Right cardiac atrium (tissue), 5 donors: ENCODE data around the gene BTG2. TPM values are rescaled to one million over a fixed set of nuclear protein-coding genes. Genes with fewer than 3 reads are reported as not detected.
"Not testable (repeated sequence)": the region's sequence is repeated elsewhere in the genome, so short reads cannot be mapped to it uniquely, and the experiment has no call there.

Experiments used
- ATAC-seq, 2 donors: fragments of 200-7000 bp; cut with Tn5 transposase; one replicate each; pipeline versions ENCODE4 v1.8.0 to v1.9.1; 2020; ENCODE audit warnings: moderate library complexity in 2 of 2, mild to moderate bottlenecking in 1 of 2
- DNase-seq, 3 donors: peaks; one replicate each; pipeline ENCODE4 v3.0.0-alpha.2; 2020
- H3K27ac ChIP-seq: one replicate; pipeline ENCODE4 v1.5.1; 2013; ENCODE audit warnings: mild to moderate bottlenecking, low read length, control low read depth, moderate library complexity
- H3K27me3 ChIP-seq: one replicate; pipeline ENCODE4 v1.6.1; 2013; ENCODE audit not compliant: control insufficient read depth, insufficient read depth
- H3K4me1 ChIP-seq: one replicate; pipeline ENCODE4 v1.6.1; 2013; ENCODE audit warnings: low read length; ENCODE audit not compliant: control insufficient read depth, insufficient read depth
- H3K4me3 ChIP-seq: one replicate; pipeline ENCODE4 v1.5.1; 2013; ENCODE audit warnings: low read length, control low read depth
- H3K9me3 ChIP-seq: one replicate; pipeline ENCODE4 v1.6.1; 2013; ENCODE audit warnings: low read length; ENCODE audit not compliant: control insufficient read depth
- WGBS: extraction: QIAGEN DNeasy Blood & Tissue Kit; methylation state at CpG from one replicate; pipeline ENCODE4 v1.1.7; 2013; 5-methylcytosine and 5-hydroxymethylcytosine counted together
- intact Hi-C, 4 donors: fragments of 100-400 bp; cut with DNase I; formaldehyde crosslinking; loops; one replicate each; pipeline versions ENCODE4 v1.11.0 to v1.14.0; 2022 to 2023
- polyA plus RNA-seq: library from polyadenylated mRNA; stranded (reverse); fragments of 200-250 nt; gene quantifications from one replicate; pipeline ENCODE4 v1.2.3, GENCODE V29; 2013
- total RNA-seq, 4 donors: library from RNA; stranded (reverse); fragmentation: NEBNext Ultra II Directional; extraction: Animal tissue kit (Norgen Biotek cat#: 25700); gene quantifications; one replicate each; pipeline ENCODE4 v1.2.1, GENCODE V29; 2021
- donor health status: healthy with polysubstance abuse.
- donor health status: DM: no; HTN: yes; CAD: no.
- donor health status: DM: no; HTN: no; CAD: no.
- donor health status: DM: no; HTN: yes; CAD: no; lungs with severe emphysema.
- donor health status: DM: yes; HTN: yes; CAD: no.

Gene BTG2
- total and polyA plus RNA-seq, 5 donors: 68.1 to 361 (median 126) TPM

DNA sequence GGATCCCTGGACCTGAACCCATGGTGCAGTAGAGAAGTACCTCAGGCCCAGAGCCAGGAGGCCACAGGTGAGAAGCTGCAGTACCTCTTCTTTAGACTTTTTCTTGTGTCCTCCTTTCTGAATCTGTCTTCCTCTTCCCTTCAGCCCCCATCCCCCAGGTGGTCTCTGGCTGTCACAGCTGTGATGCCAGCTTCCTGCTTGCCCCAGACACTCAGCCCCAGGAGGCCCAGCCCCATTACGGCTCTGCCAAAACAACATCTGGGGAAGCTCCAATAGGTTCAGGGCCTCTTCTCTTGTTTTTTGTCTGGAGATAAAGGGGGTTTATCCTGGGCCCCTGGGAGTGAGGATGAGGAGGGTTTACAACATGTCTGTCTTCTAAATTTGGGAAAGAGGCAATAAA, 9.5 kb upstream of the BTG2 start:
- 67% methylated on average over 1 of the region's 1 CpG for WGBS
- Histone ChIP-seq H3K9me3 (no peaks in the 10 kb centered on the region), H3K27me3 (no peaks in the 10 kb centered on the region), H3K4me3 (no peak overlapping the region), H3K4me1 (peaks cover 7% of the 10 kb centered on the region), H3K27ac (no peak overlapping the region)
- ATAC-seq: no peak
- no peak for DNase-seq
- intact Hi-C loops: no loop called here

DNA sequence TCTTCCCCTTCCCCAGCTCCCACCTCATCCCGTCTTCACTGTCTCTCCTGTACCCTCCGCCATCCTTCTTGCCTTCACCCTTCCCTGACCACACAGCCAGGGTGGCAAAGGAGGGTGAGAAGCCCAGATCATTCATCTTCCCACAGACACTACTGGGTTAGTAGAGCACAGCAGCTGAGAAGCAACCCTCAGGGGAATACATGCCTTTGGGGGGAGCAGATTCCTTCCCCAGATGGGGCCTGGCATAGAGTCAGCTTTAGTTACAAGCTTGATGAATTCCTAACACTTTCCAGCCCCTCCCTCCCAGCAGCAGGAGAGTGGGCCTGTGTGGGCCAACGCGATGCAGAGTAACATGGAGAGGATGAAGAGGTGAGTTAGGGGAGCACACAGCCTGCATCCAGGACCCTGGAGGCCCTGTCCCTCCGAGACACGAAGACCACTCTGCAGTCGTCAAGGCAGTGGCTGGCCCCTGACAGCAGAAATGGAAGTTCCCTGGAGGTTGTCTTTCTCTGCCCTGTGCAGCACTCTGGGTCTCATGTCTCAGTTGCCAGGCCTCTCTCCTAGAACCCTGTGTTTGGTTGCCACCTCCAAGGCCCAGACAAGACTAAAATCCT, 8.8 kb upstream of the BTG2 start:
- 77% methylated on average over 7 of the region's 7 CpGs for WGBS
- intact Hi-C loops: no loop called here
- no peak overlapping the region for H3K27ac ChIP-seq
- no peaks in the 10 kb centered on the region for H3K9me3 ChIP-seq
- no peak for DNase-seq
- no peaks in the 10 kb centered on the region for H3K27me3 ChIP-seq
- peaks cover under 1% of the 10 kb centered on the region for H3K4me1 ChIP-seq
- no peak overlapping the region for H3K4me3 ChIP-seq
- peak in 1 of 2 donors; percentile 14 for ATAC-seq

DNA sequence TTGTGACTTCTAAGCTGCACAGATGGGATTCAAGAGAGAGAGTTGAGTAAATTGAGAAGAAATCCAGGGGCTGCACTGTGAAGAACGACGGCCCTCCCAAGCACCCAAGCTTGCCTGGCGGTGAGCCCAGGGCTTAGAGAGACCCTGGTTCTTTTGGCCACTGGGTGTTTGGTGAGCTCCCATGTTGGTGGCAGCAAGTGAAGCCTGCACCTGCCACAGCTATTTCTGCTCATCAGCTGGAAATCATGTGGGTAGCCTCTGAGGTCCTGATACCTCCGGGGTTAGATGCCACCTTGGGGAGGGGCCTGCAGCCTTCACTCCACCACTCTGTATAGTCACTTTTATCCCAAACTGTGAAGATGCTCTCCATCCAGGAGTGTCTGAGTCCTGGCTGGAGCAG, 6.2 kb upstream of the BTG2 start:
- H3K4me1 ChIP-seq: no peaks in the 10 kb centered on the region
- no peak overlapping the region for H3K4me3 ChIP-seq
- ATAC-seq (no peak), DNase-seq (no peak)
- 83% methylated on average over 4 of the region's 4 CpGs for WGBS
- intact Hi-C loops: no loop called here
- no peak overlapping the region for H3K27ac ChIP-seq
- no peaks in the 10 kb centered on the region for H3K9me3 ChIP-seq
- H3K27me3 ChIP-seq: no peaks in the 10 kb centered on the region

DNA sequence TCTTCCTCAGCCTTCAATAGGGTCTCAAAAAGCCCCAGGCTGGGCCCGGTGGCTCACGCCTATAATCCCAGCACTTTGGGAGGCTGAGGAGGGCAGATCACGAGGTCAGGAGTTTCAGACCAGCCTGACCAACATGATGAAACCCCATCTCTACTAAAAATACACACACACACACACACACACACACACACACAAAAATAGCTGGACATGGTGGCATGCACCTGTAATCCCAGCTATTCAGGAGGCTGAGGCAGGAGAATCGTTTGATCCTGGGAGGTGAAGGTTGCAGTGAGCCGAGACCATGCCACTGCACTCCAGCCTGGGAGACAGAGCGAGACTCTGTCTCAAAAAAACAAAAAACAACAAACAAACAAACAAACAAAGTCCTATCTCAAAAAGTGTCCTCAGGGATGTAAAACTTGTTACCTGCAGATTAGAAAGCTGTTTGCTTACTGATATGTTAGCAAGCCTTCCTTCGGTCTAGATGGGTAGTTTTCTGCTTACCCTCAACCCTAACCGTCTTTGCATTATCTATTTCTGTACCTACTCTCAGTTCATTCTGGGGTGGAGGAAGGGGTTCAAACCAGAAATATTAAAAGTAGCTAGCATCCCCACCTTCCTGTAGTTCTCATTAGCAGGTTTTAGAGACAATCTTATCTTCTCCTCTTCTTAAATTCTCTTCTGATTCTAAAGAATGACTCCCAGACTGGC, 5.4 kb upstream of the BTG2 start:
- H3K27me3 ChIP-seq, H3K4me3 ChIP-seq, DNase-seq, H3K9me3 ChIP-seq, H3K4me1 ChIP-seq, H3K27ac ChIP-seq, intact Hi-C loops, ATAC-seq: not testable (repeated sequence)
- 93% methylated on average over 8 of the region's 8 CpGs for WGBS

DNA sequence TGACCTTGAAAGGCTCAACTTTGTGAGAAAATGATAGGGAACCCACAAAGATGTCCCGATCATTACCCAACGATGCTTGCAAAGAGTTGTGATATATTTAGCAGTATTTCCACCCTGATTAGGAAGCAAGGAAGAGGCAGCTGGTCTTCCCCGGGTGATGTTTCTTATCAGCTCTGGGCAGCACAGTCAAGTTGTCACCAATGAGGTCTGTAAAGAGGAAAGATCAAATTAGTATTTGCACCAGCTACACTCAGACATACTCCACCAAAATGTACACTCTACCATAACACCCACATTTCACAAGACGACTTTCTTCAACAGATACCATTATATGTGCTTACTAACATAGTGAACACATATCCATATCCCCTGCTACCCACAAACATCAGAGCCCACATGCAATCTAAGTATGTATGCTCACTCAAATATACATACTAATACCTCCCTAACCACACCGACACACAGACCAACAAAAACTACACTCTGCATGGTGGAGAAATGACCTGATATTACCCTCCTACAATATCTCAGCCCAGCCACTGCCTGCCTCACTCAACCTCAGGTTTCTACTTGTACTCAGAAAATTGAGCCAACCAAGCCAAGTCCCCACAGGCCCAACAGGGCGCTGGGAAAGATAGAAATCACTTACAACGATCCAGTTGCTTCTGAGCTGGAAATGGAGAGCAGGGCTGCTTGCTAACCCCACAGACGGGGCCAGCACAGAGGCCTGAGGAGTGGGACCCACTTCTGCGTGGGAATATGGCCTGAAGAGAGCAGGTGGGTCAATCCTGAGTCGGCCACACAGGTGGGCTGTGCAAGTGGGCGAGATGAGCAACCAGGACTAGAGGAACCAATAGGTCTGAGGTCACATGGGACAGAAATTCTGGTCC, 4.6 kb upstream of the BTG2 start:
- no peak overlapping the region for H3K4me3 ChIP-seq
- ATAC-seq (no peak), DNase-seq (peak in 1 of 3 donors; percentile 12)
- intact Hi-C loops: no loop called here
- H3K27me3 ChIP-seq: no peaks in the 10 kb centered on the region
- 61% methylated on average over 11 of the region's 11 CpGs for WGBS
- no peaks in the 10 kb centered on the region for H3K9me3 ChIP-seq
- peak overlapping the region; percentile 37 for H3K27ac ChIP-seq
- no peaks in the 10 kb centered on the region for H3K4me1 ChIP-seq

DNA sequence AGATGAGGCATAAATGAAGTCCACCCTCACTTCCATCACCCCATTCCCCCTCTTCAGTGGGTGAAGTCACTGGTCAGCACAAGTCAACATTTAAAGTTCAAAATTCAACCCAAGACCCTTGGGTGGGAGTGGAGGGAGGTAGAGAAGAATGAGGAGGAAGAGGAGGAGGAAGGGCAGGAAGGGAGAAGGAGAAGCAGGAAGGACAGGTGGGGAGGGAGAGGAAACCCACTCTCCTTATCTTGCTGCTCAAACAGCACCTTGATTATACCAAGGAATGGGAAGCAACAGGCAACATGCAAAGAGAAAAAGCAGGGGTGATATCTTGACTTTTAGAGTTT, 4.0 kb upstream of the BTG2 start:
- ATAC-seq (no peak), DNase-seq (no peak)

DNA sequence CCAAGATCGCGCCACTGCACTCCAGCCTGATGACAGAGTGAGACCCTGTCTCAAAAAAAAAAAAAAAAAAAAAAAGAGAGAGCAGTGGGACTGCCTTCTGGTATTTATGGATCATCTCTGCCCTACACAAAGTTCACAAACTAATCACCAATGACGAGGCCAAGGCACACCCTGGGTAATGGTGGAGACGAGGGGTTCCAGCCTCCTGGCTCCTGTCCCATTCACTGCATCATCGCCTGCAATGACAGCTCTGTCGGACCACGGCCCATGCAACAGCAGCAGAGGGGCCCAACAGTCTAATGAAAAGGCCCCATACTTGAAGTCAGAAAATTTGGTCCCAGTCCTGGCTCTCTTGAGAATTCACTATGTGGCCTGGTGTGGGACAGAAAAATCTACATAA, 2.9 kb upstream of the BTG2 start:
- 92% methylated on average over 7 of the region's 7 CpGs for WGBS
- intact Hi-C loops: no loop called here
- no peaks in the 10 kb centered on the region for H3K9me3 ChIP-seq
- DNase-seq (no peak), ATAC-seq (no peak)
- no peaks in the 10 kb centered on the region for H3K27me3 ChIP-seq
- no peaks in the 10 kb centered on the region for H3K4me1 ChIP-seq
- no peak overlapping the region for H3K4me3 ChIP-seq
- H3K27ac ChIP-seq: no peak overlapping the region

More for the DNA sequence above, 4.0 kb upstream of the BTG2 start:
- no peaks in the 10 kb centered on the region for H3K27me3 ChIP-seq
- H3K9me3 ChIP-seq: no peaks in the 10 kb centered on the region
- H3K4me1 ChIP-seq: no peaks in the 10 kb centered on the region
- H3K27ac ChIP-seq: no peak overlapping the region
- no peak overlapping the region for H3K4me3 ChIP-seq
- intact Hi-C loops: no loop called here

DNA sequence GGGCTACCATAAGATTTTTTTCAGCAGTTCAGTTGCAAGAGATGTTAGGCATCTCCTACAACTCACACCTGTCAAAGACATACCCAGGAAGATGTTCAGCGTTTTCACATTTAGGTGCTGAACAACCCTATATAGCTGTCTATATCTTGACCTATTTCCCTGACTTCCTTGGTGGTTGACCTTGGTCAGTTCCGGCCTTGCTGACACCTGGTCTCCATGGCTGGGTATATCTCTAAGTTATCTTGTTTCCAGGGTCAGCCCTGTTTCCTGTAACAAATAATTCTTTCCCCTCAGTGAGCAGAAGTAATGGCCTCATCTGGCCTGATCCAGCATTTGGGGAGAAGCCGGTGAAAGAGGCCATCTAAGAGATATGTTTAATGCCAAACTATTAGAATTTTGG, 2.4 kb upstream of the BTG2 start:
- DNase-seq (no peak), ATAC-seq (no peak)
- no peak overlapping the region for H3K27ac ChIP-seq
- peaks cover 2% of the 10 kb centered on the region for H3K4me1 ChIP-seq
- intact Hi-C loops: no loop called here
- 80% methylated on average over 3 of the region's 3 CpGs for WGBS
- no peak overlapping the region for H3K4me3 ChIP-seq
- H3K27me3 ChIP-seq: no peaks in the 10 kb centered on the region
- H3K9me3 ChIP-seq: no peaks in the 10 kb centered on the region

DNA sequence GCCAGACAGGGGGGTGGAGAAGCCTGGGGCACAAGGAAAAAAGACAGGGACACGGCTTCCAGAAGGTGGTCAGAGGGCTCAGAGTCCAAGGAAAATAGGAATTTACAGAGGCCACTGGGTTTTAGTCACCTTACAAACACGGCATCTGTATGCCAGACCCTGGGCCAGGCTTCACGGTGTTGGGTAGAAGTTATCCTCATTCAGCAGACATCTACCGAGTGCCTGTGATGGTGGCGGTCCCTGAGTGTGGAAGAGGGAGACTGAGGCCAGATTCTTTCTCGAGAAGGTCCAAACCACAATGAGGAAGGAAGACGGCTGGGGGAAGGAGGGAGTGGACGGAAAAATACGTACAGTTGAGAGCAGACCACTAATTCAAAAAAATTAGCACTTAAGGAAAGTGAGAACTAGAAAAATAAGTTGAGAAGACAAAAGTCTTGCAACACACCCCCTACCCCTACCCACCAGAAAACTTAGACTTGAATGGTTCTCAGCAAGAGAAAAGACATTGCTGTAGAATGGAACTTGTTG, 864 bp upstream of the BTG2 start:
- WGBS: 79% methylated on average over 9 of the region's 9 CpGs
- intact Hi-C loops: no loop called here

DNA sequence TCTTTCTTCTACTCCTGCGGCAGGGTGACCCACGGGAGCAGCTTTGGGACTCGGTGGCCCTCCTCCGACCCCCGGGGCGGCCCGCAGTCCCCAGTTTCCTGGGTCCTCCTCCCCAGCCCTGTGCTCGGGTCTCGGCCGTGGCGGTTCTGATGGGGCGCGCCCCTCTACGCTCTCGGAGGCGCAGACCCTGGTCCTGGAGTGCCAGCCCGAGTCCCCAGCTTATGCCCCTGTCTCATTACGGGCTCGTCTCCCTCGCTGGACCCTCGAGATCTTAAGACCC, 430 bp downstream of the BTG2 start:
- intact Hi-C loops: loop anchor here in 3 of 4 donors (2.0 to 5.0 kb wide), 3 partner anchors 19 to 33 kb away; no protein-coding TSS in a partner anchor
- DNase-seq: no peak

More for the DNA sequence above, 864 bp upstream of the BTG2 start:
- Histone ChIP-seq H3K4me1 (peaks cover 6% of the 10 kb centered on the region), H3K9me3 (no peaks in the 10 kb centered on the region), H3K27me3 (no peaks in the 10 kb centered on the region), H3K27ac (peak overlapping the region; percentile 73), H3K4me3 (peak overlapping the region; percentile 7)
- DNase-seq (peak in 1 of 3 donors; percentile 54), ATAC-seq (no peak)

More for the DNA sequence above, 430 bp downstream of the BTG2 start:
- ATAC-seq: peak; percentile 27 to 31
- peak overlapping the region; percentile 87 for H3K4me3 ChIP-seq
- under 1% methylated on average over 21 of the region's 21 CpGs for WGBS
- no peaks in the 10 kb centered on the region for H3K9me3 ChIP-seq
- peak overlapping the region; percentile 97 for H3K27ac ChIP-seq
- H3K4me1 ChIP-seq: peaks cover 6% of the 10 kb centered on the region
- H3K27me3 ChIP-seq: no peaks in the 10 kb centered on the region
